Tongue (tissue), 2 donors: ENCODE data around the gene COL4A6. TPM values are rescaled to one million over a fixed set of nuclear protein-coding genes. Genes with fewer than 3 reads are reported as not detected.

Source experiments
- DNase-seq: peaks from one replicate; pipeline ENCODE4 v3.0.0-alpha.2; 2015
- total RNA-seq: library from RNA; depleted of rRNA; stranded (reverse); fragments of >200 nt; gene quantifications from one replicate; pipeline ENCODE4 v1.2.3, GENCODE V29; 2014

The COL4A6 gene
- total RNA-seq, 1 donor from 2014 or later, result 5.4 TPM

DNA sequence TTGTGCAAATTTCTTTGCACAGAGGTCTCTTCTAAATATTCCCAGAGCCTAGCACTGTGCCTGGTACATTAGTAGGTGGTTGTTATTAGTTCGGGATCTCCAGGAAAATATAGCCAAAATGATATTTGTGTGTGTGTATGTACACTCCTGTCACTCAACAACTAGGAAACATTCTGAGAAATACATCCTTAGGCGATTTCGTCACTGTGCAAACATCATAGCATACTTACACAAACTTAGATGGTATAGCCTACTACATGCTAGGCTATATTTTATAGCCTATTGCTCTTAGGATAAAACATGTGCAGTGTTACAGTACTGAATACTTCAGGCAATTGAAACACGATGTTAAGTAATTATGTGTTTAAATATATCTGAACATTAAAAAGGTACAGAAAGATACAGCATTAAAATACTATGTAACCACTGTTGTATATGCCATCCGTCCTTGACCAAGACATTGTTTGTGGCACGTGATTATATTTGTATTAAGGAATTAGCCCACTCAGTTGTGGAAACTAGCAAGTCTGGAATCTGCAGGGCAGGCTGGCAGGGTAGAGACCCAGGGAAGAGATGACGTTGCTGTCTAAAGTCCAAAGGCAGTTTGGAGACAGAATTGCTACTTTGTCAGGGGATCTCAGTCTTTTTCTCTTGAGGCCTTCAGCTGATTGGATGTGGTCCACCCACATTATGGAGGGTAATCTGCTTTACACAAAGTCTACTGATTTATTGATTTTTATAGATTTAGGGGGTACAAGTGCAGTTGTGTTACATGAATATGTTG is 106.9 kb downstream of the COL4A6 start:
- DNase-seq, result no peak

DNA sequence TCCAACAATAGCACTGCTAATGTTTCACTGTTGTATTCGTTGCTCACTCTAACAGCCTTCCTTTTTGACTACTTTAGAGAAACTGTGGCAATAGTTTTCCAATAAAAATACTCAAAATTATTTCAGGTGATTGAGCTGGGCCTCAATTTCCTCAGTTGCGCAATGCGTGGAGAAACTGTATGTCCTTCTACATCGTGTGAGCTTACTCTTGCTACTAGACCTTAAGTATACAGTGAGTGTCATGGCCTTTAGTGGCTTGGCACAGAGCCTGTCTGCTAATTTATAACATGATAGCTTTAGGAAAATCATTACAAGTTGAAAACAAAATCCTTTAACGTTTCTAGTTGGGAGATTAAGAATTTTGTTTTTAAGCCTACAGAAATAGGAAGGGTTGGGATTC is 114.5 kb downstream of the COL4A6 start:
- DNase-seq, result no peak

DNA sequence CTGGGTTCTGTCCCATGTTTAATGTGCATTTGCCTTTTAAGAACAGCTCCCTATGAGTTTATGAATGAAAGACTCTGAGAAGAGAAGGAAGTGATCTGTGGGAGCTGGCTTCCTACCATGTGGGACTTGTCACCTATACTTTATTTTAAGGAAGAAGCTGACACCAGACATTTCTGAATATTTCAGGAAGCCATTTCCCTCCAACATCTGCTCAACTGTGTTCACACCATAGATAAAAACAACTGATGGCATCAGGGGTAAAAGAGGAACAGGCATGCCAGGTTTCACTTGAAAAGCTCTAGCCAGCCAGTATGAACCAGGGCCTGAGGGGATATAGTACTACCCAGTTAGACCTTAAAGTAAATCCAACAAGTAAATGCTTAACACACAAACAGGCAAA is 116.0 kb downstream of the COL4A6 start:
- DNase-seq, result no peak

DNA sequence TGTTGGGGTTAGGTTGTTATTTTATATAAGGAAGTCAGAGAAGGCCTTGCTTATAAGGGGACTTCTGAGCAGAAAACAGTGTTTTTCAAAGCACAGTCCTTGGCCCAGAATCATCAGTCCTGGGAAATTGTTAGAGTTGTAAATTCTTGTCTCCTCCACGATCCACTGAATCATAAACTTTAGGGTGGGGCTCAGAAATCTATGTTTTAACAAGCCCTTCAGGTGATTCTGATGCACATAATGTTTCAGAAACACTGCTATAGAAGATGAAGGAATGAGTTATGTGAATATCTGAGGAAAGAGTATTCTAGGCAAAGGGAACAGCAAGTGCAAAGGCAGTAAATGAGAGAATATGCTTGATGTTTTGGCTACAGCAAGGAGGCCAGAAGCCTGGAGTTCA is 121.8 kb downstream of the COL4A6 start:
- DNase-seq, result no peak

DNA sequence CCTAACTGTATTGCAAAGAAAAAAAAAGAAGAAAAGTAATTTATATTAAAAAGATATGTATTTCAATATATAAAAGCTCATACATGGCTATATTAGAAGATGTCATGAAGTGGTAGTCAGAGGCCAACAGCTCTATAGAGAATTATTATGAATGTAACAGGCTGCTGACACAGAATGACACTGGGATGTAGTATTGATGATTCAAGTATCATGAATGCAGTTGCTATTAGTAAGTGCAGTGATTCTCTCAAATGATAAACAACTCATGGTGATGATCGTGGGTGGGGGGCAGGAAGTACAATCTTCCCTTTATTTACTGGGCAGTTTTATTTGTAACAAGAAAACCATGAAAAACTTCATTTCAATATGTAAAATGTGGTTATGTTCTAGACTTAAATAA is 124.6 kb downstream of the COL4A6 start:
- DNase-seq, result no peak

DNA sequence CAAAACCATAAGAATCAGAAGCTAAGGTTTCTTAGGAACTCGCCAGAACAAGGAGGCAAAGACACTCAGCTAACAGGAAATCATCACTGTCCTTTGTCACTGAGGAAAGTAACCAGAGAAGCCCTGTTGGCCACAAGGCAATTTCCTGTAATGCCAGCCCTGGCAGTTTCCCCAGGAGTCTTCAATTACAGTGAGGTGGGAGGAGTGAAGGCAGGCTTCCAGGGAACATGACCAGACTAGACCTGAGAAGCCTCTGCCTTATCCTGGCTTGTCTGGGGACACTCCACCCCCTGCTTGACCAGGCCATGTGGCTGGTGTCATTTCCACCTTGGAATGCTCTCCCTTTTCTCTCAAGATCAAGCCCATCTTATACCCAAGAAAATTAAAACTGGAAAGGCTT is 125.3 kb downstream of the COL4A6 start:
- peak; percentile 67 for DNase-seq

DNA sequence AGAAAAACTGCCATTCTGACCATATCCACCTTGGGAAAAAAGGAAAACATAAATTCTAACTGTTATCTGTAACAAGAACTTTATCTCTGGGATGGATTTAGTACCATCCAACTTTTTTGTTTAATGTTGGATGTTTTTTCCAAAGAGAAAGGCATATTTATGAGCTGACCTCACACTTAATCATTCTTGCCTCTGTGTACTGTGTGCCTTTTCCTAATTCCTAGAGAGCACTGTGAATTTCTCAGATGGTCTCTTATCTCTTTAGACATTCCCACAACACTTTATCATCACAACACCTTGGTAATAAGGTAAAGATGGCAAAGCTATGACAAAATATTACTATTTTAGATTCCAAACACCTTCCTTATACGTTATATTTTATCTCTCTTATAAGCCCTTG is 126.2 kb downstream of the COL4A6 start:
- DNase-seq, result no peak

DNA sequence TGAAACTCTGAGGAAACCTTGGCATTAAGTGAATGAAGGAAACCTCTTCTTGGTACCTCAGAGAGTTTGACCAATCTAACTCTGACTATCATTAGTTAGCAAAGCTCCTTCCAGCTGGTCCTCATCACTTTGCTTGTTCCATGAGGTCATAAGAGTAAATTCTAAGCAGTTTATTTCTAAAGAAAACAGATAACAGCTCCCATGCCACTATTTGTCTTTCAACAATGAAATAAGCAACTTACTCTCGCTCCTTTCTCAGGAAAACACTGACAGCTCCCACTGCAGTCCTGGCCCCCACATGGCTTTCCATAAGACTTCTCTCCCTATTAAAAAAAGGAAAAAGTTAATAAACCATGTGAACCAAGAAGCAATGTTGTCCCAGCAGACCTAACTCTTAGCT is 127.7 kb downstream of the COL4A6 start:
- no peak for DNase-seq

DNA sequence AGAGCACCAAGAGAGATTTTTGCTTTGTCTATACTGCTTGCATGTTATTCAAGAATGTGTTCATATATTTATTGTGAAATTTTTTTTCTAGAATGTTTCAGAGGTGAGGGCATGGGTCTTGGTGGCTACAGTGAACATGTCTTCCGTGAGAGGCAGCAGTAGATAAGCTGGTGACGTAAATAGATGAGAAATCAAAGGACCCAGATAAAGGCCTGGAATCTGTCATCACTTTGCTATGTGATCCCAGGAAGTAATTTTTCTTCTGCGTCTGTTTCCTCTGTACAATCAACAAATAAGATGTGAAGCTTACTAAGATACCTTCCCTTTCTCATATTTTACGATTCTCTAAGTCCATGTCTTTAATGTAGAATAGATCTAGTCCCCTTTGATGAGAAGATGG is 129.1 kb downstream of the COL4A6 start:
- no peak for DNase-seq

DNA sequence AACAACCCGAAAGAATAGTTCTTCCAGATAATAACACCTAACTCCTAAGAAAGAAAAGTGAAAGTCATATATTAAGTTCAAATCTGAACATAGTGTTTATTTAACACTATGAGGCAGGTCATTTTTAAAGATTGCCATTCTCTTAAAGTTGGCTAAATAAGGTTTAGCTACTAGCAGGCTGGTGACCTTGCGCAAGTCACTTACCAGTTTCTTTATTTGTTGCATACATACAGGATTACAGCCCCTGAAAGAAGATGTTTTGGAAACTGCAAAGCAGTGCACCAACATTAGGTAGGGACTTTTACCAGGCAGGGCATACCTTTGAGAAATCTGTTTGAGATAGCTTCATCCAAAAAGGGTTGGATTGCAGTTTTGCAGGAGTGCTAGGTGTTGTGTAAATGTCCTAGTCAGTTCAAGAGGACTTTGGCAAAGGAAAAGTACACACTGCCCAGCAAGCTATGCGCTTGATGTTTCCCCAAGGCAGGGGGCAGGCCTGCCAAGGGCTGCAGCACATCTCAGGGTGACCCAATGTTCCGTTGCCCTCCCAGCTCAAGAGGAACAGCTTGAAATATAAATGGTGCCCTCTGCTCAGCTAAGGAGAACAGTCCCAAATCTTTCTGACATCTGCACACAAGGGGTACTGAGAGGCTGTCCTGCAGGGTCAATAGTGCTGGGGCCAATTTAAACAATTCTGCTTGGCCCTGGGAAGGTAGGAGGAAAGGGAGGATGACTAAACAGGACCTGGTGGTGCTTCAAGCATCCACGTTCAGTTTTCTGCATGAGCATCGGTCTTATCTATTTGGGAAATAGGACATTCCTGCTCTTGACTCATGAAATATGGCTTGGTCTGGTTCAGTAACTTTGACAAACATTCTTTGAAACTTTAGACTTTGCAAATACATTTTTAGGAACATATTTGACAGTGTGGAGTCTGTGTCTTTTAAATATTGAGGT is 130.8 kb downstream of the COL4A6 start:
- no peak for DNase-seq

DNA sequence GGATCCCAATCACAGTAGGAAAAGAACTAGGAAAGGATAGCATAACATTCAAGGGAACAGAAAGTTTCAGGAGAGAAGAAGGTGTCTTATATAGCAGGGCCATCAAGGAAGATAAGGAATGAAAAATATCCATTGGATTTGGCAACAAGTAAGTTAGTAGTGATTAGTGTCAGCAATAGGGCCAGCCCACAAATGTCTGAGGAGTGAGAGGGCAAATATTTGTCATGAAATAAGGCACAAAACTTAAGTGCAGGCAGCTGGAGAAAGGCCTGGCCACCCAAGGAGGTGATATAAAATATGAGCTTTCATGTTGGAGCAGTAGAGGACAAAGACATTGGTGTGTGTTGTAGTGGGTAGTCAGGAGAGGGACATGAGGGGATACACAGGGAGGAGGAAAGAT is 132.1 kb downstream of the COL4A6 start:
- no peak for DNase-seq

DNA sequence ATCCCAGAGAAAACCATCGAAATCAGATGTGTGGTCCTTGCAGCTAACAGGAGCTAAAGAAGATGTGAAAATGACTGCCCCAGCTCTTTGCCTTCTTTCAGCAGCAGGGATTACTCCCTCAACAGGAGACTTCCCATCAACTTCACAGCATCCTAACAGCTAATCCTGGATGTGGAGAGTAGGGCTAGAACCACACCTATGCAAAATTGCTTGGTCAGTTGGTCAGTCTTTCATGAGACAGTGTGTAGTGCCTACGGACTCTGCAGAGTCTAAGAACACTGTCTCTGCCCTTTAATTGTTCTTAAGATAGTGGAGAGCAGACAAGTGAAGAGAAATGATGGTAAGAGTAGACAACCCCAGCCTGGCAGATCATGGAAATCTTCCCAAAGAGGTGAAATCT is 133.5 kb downstream of the COL4A6 start:
- no peak for DNase-seq

DNA sequence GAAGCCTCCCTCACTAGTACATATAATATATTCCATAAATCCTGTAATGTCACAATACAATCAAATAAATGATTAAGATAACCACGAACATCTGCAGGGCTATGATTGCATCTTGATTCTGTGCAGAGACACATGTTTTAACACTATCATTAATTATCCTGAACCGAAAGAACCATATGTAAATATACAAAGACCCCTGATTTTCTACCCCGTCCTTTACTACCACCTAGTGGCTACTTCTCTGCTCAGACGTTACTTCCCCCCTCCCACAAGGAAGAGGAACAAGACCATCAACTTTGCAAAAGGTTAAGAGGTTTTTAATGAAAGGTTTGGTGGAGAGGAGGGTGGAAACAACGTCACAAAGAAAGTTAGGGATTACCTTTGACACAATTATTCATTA is 134.0 kb downstream of the COL4A6 start:
- DNase-seq, result peak; percentile 25

DNA sequence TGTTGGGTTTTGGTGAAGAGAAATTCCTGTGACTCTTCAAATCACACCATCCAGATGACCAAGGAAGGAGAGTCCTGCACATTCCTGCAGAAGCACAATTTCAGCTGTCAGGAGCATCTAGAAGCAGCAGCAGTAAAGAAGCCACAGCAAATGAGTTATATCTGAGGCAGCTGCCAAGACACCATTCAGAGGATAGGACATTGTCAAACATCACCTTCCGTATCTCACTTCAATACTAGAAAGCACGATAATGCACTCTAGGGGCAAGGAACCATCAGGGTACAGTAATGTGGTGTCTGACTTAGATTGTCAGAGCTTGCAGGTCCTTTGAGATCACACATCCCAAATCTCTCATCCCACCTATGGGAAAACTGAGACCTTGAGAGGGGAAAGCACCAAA is 134.5 kb downstream of the COL4A6 start:
- DNase-seq, result no peak

DNA sequence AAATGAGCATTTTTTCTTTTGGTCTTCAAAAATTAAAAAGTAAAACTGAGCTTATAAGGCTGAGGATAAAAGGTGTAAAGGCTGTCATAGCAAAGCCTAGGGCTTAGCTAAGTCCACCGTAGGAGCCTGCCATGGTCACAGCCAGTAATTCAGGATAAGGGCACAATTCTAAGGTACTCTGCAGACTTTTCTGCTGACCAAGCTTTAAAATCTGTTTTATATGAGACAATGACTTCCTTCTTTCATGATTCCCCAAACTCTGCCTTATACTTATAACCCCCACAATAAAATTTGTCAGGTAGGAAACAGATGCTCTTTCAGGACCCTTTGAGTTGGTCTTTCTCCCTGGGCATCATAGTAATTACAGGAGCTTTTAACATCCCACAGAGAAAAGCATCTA is 138.5 kb downstream of the COL4A6 start:
- DNase-seq, result no peak

DNA sequence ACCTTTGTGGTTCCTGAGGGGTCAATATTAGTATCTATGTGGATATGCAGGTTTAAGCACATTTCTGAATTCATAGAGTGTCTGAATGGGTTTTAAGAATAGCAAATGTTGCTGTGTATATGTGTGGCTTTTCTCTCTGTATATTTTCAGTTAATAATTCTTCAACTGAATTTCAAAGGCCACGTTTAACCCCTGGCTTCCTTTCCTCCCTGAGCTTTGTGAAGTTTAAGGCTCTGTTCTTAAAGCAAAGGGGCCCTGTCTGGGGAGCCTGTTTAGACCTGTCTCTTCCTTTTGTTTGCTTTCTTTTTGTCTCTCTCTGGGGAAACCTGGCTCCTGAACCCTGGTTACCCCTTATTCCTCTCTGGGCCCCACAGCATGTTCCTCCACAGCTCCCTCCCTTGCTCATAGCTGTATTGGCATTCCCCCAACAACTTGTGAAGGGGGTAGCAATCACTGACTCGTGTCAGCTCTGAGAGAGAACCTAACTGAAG is 139.1 kb downstream of the COL4A6 start:
- peak; percentile 71 for DNase-seq

DNA sequence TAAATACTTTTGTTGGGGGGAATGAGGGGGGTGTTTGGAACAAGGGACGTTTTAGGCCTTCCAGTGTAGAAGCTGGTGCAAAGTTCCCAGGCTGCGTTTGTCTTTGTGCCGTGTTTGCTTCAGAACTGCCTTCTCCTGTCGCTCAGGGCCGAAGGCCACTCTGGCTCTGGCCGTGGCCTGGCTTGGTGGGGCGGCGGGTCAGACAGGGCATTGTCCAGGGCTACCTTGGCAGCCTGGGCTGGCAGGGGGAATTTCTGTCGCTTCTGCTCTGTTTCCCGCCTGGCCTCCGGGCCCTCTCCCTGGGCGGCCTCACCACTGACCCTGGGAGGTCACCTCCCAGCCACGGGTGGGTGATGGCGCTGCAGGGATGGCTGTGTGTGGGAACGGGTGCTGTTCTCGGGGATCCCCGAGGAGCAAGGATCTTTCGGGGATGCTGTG is 140.0 kb downstream of the COL4A6 start:
- DNase-seq, result no peak

DNA sequence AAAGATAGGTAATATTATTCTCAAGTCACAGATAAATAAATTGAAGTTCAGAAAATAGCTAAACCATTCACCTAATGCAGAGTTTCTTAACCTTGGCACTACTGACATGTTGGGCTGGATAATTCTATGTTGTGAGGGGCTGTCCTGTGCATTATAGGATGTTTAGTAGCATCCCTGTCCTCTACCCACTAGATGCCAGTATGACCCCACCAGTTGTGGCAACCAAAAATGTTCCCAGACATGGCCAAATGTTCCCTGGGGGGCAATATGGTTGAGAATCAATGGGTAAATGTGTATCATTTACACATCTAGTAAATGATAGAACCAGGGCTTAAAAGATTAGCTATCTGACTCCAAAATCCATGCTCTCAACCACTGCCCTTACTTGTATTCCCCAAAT is 140.9 kb downstream of the COL4A6 start:
- no peak for DNase-seq

DNA sequence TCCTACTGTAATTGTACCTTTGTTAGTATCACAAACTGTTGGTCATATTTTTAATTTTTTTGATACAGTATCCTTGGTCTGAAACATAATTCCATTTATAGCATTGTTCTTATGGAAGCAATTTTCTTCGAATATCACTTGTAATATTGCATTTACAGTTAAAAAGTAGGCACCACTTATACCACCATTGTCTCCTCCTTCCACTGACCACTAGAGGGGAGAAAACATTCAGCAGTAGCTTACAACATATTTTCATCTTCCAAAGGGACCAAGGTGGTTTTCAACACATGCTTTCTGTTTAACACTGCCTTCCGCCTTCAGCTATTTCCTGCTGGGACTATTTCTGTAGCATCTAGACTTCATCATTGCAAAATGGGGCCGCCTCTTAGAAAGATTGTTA is 146.2 kb downstream of the COL4A6 start:
- DNase-seq, result no peak

DNA sequence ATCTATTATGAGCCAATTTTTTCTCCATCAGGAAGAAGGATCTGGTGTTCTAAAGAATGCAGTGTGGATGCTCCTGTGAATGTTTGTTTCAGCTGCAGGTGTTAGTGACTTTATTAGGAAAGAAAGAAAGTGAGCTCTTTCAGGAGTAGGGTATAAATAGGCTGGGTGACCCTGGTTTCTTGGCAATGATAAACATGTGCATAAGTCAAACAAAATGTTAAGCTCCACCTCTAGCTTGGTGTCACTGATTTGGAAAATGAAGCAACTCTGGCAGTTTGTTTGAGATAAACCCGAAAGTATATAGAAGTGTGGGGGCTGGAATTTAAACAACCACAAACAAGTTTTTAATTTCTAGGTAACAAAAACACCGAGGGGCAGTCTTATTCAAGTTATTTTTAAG is 152.3 kb downstream of the COL4A6 start:
- no peak for DNase-seq

DNA sequence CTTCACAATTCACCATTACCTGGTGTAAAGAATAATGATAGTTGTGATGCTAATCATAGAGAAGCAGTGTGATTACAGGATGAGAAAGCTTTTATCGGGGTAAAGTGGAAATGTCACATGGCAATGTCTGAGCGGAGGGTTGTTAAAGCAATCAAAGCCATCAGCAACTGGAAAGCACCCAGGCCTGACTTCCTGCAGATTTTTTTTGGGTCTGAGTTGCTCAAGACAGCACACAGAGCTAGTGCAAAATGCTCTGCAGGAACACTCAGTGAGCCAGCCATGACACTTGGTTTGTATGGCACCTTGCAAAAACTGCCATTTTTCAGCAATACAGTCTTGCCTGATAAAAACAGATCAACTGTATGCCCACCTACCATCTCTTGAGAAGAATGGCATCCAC is 152.9 kb downstream of the COL4A6 start:
- no peak for DNase-seq

DNA sequence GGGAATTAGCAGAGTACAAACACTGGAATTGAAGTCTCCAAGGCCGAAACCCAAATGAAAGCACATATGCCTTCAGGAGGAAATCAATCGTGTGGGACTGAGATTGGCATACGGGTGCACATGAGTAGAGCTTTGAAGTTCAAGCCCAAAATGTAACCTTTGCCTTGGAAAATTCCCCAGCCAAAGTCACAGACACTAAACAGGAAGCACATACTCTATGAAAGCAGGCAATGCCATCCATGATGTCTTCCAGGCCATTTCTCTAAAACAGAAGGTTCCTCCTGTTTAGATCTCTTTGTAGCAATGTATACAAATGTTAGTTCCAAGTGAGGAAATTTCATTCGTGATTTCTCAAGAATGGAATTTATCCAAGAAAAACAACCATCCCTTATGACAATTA is 162.5 kb downstream of the COL4A6 start:
- no peak for DNase-seq

DNA sequence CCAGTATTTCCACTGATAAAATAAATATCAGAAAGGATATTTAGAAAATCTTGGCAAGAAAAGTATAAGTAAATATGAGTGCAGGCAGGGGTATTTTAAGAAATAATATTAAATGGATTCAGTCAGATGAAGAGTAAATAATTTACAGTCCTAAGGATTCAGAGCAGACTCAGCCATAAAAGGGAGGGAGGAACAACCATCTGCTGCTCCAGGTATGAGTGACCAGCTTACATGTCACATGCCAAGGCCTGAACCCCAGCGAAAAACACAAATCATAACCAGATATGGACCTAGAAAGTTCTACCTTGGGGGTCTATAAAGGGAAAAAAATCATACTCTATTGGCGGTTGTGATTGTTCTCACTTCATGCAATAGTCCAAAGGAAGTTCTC is 166.8 kb downstream of the COL4A6 start:
- DNase-seq, result no peak
